ENCODE data around the gene ELF1. TPM values are rescaled to one million over a fixed set of nuclear protein-coding genes. Genes with fewer than 3 reads are reported as not detected.

Gene ELF1
- total and polyA plus RNA-seq, 2 donors (not counting 3 experiments of a cell fraction or from before 2014, with no cell fraction given): 31.8 to 61.2 TPM

DNA sequence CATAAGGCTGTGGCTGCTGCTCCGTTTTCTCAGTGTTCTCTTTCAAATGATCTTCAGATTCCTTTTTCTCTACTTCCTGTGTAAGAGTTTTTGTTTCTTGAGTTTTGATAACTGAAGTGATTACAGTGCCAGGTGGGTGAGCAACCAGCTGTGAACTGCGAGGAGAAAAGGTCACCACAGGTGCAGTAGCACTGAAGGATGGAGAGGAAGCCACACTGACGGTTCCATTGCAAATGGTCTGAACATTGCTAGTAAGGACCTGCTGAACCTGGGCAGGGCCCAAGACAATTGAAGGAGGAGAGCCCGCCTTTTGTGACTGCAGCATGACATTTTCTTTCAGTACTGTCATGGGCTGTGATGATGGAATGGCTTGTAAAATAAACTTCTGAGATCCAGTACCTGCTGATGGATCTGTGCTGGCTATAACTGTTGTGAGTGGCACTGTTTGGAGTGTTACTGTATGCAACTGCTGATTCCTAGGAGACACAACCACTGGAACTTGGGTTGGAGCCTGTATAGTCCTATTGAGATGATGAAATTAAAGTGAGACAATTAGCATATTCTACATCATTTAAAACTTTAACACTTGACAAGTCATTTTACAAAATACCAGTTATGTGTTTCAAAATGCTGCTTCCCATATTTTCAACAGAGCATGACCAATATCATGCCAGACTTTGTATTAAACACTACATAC is 85.5 kb downstream of the ELF1 start:
- ChIA-PET POLR2A (interaction anchor here (0.7 kb wide), 1 partner anchor 10 kb away, joined by 3 read pairs; no protein-coding TSS in a partner anchor), CTCF (no interaction called here)
- peaks cover 4 to 12% of the 10 kb centered on the region in 2 experiments for H3K36me3 ChIP-seq (ENCODE audit: control insufficient read depth in 2 of 2, extremely low read depth in 1 of 2, insufficient read depth in 2 of 2, low read length in 2 of 2)
- BruUV-seq (replicated peaks): no TSS peak
- H3K4me2 ChIP-seq (ENCODE audit: insufficient read depth, low read length): no peak overlapping the region
- H3K4me3 ChIP-seq (replicated peaks in 1 of 3; ENCODE audit: insufficient read depth in 1 of 3, low read depth in 1 of 3, low read length in 3 of 3): no peak overlapping the region
- no peaks in the 10 kb centered on the region for H3K4me1 ChIP-seq (ENCODE audit: control insufficient read depth, extremely low read depth, insufficient read depth, low read length)
- H4K20me1 ChIP-seq (replicated peaks; ENCODE audit: control insufficient read depth, extremely low read depth, insufficient read depth, low read length): no peaks in the 10 kb centered on the region
- H2AFZ ChIP-seq (ENCODE audit: low read depth, low read length): no peak overlapping the region
- intact Hi-C loops (cut with micrococcal nuclease): no loop called here
- H3K9me1 ChIP-seq (replicated peaks; ENCODE audit: control insufficient read depth, extremely low read depth, insufficient read depth, low read length): no peaks in the 10 kb centered on the region
- no peak overlapping the region for H3K27ac ChIP-seq (ENCODE audit: insufficient read depth, low read depth, low read length)
- H3K27me3 ChIP-seq (ENCODE audit: control insufficient read depth in 2 of 2, insufficient read depth in 2 of 2, low read length in 2 of 2): no peaks in the 10 kb centered on the region
- dilution Hi-C loops (cut with MboI; ENCODE audit: extremely low pct_ligation_motif_present, low sequenced_read_pairs): no loop called here
- peaks cover 4% of the 10 kb centered on the region for H3K79me2 ChIP-seq (ENCODE audit: control insufficient read depth, insufficient read depth, low read length)
- FAIRE-seq (no peak), DNase-seq (ENCODE audit: low read depth, low spot score) (no peak)
- H3K9ac ChIP-seq (replicated peaks; ENCODE audit: extremely low read depth, insufficient read depth, low read length): no peak overlapping the region
- H3K9me3 ChIP-seq (replicated peaks; ENCODE audit: control insufficient read depth, insufficient read depth, low read length): no peaks in the 10 kb centered on the region
- TF ChIP-seq JUN (IDR thresholded peaks at IDR 0.05; ENCODE audit: borderline replicate concordance, insufficient read depth, insufficient read length, low read depth) (no peak), EZH2 (IDR thresholded peaks at IDR 0.05; ENCODE audit: borderline replicate concordance, low read depth, low read length, severe bottlenecking) (no peak), GATA2 (IDR thresholded peaks at IDR 0.05; ENCODE audit: insufficient read depth, insufficient read length, low read depth, low read length) (no peak), MYC (IDR thresholded peaks at IDR 0.05; ENCODE audit: low read depth, low read length) (no peak), MAX (IDR thresholded peaks at IDR 0.05; ENCODE audit: insufficient read depth, insufficient read length) (no peak), POLR2AphosphoS5 (IDR thresholded peaks at IDR 0.05; ENCODE audit: insufficient read depth, low read depth, low read length) (no peak), FOS (IDR thresholded peaks at IDR 0.05; ENCODE audit: borderline replicate concordance, insufficient read depth, low read length) (no peak), POLR2A (IDR thresholded peaks at IDR 0.05; ENCODE audit: low read depth, low read length) (no peak)
- TF ChIP-seq, protein P1, sequence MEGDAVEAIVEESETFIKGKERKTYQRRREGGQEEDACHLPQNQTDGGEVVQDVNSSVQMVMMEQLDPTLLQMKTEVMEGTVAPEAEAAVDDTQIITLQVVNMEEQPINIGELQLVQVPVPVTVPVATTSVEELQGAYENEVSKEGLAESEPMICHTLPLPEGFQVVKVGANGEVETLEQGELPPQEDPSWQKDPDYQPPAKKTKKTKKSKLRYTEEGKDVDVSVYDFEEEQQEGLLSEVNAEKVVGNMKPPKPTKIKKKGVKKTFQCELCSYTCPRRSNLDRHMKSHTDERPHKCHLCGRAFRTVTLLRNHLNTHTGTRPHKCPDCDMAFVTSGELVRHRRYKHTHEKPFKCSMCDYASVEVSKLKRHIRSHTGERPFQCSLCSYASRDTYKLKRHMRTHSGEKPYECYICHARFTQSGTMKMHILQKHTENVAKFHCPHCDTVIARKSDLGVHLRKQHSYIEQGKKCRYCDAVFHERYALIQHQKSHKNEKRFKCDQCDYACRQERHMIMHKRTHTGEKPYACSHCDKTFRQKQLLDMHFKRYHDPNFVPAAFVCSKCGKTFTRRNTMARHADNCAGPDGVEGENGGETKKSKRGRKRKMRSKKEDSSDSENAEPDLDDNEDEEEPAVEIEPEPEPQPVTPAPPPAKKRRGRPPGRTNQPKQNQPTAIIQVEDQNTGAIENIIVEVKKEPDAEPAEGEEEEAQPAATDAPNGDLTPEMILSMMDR (IDR thresholded peaks at IDR 0.05; ENCODE audit: extremely low read depth in 1 of 2, insufficient read depth in 1 of 2, low read depth in 1 of 2, low read length in 2 of 2): no peak
